Upper lobe of right lung (tissue), 1 donor: ENCODE results near the gene SCN1B. TPM values are rescaled to one million over a fixed set of nuclear protein-coding genes. Genes with fewer than 3 reads are reported as not detected.

Experiments used
- ATAC-seq: fragments of 200-7000 bp; cut with Tn5 transposase; one replicate; pipeline ENCODE4 v1.9.1; 2020; ENCODE audit warnings: mild to moderate bottlenecking, moderate library complexity
- DNase-seq: peaks from one replicate; pipeline ENCODE4 v3.0.0-alpha.2; 2020
- H3K27ac ChIP-seq: fragments of 200-600 bp; one replicate; pipeline ENCODE4 v1.8.0; 2022
- H3K27me3 ChIP-seq: fragments of 200-600 bp; one replicate; pipeline ENCODE4 v1.8.0; 2022; ENCODE audit warnings: mild to moderate bottlenecking
- H3K36me3 ChIP-seq: fragments of 200-600 bp; one replicate; pipeline ENCODE4 v1.8.0; 2022
- H3K4me1 ChIP-seq: fragments of 200-600 bp; one replicate; pipeline ENCODE4 v1.8.0; 2022
- H3K4me3 ChIP-seq: fragments of 200-600 bp; one replicate; pipeline ENCODE4 v1.8.0; 2022; ENCODE audit warnings: mild to moderate bottlenecking
- H3K9me3 ChIP-seq: fragments of 200-600 bp; one replicate; pipeline ENCODE4 v1.8.0; 2022
- intact Hi-C: fragments of 100-400 bp; cut with DNase I; formaldehyde crosslinking; loops from one replicate; pipeline ENCODE4 v1.11.0; 2022
- total RNA-seq: library from RNA; stranded (reverse); fragmentation: NEBNext Ultra II Directional; extraction: Animal tissue kit (Norgen Biotek cat#: 25700); gene quantifications from one replicate; pipeline ENCODE4 v1.2.1, GENCODE V29; 2021
- TF ChIP-seq, protein P1 (sequence below): fragments of 200-600 bp; IDR thresholded peaks from one replicate; pipeline ENCODE4 v1.8.0; 2022; ENCODE audit warnings: antibody characterized with exemption
- donor health status: DM: no; HTN: yes; CAD: no; lungs with severe emphysema.

Gene SCN1B
- total RNA-seq, 1 donor from 2014 or later, result 8.7 TPM

DNA sequence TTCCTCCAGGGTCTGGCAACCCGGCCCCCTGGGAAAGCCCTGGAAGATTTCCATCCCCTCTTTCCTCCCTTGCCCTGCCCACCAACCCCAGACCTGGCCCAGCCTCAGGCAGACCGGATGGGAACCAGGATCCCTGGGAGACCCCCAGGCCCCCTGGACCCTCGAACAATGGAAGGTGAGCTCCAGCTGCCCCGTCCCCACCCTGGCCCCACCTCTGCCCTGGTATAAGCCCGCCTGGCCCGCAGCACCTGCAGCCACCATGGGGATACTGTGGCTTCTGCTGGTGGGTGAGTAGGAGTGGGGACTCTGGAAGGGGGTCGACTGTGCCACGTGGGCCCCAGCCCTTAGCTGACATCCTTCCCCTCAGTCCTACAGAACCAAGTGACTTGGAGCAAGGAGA is 43.7 kb downstream of the SCN1B start:
- intact Hi-C loops, result no loop called here
- no peak for DNase-seq
- Histone ChIP-seq H3K9me3 (no peaks in the 10 kb centered on the region), H3K4me1 (no peaks in the 10 kb centered on the region), H3K4me3 (no peak overlapping the region), H3K36me3 (no peaks in the 10 kb centered on the region), H3K27me3 (peaks cover 4% of the 10 kb centered on the region), H3K27ac (no peak overlapping the region)
- no peak for ATAC-seq
- TF ChIP-seq, protein P1, sequence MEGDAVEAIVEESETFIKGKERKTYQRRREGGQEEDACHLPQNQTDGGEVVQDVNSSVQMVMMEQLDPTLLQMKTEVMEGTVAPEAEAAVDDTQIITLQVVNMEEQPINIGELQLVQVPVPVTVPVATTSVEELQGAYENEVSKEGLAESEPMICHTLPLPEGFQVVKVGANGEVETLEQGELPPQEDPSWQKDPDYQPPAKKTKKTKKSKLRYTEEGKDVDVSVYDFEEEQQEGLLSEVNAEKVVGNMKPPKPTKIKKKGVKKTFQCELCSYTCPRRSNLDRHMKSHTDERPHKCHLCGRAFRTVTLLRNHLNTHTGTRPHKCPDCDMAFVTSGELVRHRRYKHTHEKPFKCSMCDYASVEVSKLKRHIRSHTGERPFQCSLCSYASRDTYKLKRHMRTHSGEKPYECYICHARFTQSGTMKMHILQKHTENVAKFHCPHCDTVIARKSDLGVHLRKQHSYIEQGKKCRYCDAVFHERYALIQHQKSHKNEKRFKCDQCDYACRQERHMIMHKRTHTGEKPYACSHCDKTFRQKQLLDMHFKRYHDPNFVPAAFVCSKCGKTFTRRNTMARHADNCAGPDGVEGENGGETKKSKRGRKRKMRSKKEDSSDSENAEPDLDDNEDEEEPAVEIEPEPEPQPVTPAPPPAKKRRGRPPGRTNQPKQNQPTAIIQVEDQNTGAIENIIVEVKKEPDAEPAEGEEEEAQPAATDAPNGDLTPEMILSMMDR, result no peak

DNA sequence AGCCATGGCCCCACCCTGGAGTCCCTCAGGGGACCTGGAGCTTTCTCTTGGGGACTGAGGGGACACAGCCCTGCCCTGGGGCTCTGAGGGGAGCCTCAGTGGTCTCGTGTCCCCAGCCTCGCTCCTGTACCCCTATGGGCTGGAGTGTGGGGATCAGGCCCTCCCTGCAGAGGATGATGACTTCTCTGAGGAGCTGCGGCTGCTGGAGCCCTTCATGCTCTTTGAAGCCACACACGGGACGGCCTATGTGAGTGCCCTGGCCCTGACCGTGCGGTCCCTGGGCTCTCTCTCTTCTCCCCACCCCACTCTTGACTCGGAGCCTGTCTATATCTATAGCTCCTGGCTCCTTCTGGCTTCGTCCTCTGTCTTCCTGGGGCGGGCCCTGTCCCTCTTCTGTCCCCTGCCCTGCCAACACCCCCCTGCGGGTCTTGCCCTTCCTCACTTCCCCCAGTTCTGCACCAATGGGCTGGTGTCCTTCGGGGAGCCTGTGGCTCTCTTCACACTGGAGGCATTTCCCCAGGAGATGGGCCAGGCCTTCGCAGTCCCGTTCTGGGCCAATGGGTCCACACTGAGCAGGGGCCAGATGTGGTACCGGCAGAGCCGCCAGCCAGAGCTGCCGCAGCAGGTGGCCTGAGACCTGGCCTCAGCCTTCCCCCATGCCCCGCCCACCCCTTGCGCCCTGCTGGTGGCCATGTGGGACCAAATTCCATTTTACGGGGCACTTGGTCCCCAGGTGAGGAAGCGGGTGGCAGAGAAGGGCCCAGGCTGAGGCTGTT is 44.3 kb downstream of the SCN1B start:
- Histone ChIP-seq H3K4me3 (no peak overlapping the region), H3K27me3 (peaks cover 4% of the 10 kb centered on the region), H3K36me3 (no peaks in the 10 kb centered on the region), H3K9me3 (no peaks in the 10 kb centered on the region), H3K4me1 (no peaks in the 10 kb centered on the region), H3K27ac (no peak overlapping the region)
- TF ChIP-seq, protein P1, result no peak
- DNase-seq (no peak), ATAC-seq (peak; percentile 12)
- intact Hi-C loops, result no loop called here

DNA sequence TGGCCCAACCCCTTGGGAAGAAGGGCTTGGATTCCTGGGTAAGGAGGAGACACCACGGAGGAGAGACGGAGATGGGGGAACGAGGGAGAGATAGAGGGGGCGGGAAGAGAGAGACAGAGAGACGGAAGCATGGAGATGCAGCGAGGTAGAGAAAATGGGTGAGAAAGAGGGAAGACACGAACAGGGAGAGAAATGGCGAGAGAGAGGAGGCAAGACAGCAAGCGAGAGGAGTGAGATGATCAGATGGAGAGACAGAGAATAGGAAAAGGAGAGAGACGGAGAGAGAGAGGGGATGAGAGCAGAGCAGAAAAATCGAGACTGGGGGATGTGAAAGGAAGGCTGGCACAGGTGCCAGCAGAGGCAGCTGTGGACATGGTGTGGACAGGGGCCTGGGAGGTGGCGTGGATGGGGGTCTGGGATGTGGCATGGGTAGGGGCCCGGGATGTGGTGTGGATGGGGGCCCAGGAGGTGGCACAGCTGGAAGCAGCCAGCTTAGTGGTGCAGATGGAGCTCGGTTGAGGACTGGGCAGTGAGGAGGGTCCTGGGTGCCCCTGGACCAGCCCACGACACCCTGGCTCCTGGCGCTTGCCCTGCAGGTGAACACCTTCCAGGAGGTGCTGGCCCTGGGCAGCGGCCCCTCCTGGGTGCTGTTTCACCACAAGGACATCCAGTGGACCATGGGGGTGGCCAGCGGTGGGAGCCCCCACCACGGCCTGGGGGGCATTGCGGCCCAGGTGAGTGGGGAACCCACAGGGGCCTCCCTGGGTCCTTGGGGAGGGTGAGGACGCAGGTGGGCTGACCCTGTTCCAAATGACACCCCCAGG is 45.1 kb downstream of the SCN1B start:
- Histone ChIP-seq H3K4me3 (no peak overlapping the region), H3K27ac (no peak overlapping the region), H3K9me3 (no peaks in the 10 kb centered on the region), H3K4me1 (no peaks in the 10 kb centered on the region), H3K36me3 (no peaks in the 10 kb centered on the region), H3K27me3 (peaks cover 4% of the 10 kb centered on the region)
- intact Hi-C loops, result no loop called here
- no peak for DNase-seq
- TF ChIP-seq, protein P1, result no peak
- no peak for ATAC-seq

DNA sequence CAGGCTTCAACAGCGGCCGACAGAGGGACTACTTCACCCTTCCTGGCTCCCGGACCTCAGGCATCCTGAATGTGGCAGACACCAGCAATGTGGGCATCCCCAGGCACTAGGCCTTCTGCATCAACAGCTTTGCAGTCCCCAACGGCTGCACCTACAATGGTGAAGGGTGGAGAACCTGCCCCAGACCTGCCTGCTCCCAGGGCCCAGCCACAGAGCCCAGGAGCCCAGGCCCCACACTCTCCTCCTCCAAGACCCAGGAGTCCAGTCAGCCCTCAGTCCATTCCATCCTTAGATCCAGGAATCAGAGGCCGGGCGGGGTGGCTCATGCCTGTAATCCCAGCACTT is 45.7 kb downstream of the SCN1B start:
- Histone ChIP-seq H3K36me3 (no peaks in the 10 kb centered on the region), H3K27me3 (no peaks in the 10 kb centered on the region), H3K4me1 (no peaks in the 10 kb centered on the region), H3K4me3 (no peak overlapping the region), H3K9me3 (no peaks in the 10 kb centered on the region), H3K27ac (no peak overlapping the region)
- ATAC-seq (no peak), DNase-seq (no peak)
- intact Hi-C loops, result no loop called here
- TF ChIP-seq, protein P1, result no peak

DNA sequence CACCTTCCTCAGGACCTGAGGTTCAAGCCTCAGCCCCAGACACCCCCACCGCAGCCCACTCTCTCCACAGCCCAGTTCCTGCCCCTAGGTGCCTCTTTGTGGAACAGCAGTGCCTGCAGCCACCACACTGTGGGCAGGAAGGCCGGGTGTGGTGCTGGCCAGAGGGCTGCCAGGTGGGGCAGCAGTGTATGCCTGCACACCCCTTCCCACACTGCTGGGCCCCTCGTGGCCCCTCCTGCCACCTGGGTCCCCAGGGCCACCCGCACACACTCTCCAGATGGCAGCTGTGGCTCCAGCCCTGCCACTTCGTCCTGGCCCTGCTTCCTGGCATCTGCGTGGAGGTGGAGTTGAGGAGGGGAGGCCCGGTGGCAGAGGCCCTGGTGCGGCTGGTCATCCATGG is 46.4 kb downstream of the SCN1B start:
- Histone ChIP-seq H3K27ac (no peak overlapping the region), H3K4me1 (no peaks in the 10 kb centered on the region), H3K27me3 (no peaks in the 10 kb centered on the region), H3K4me3 (no peak overlapping the region), H3K9me3 (no peaks in the 10 kb centered on the region), H3K36me3 (no peaks in the 10 kb centered on the region)
- ATAC-seq (no peak), DNase-seq (no peak)
- TF ChIP-seq, protein P1, result no peak
- intact Hi-C loops, result no loop called here
